Choroid plexus epithelial cell (primary cell): ENCODE data around the gene PTPRE.

Source experiments
- DNase-seq: peaks from one replicate; pipeline ENCODE4 v3.0.0-alpha.2; 2010; ENCODE audit warnings: low read depth
- H3K4me3 ChIP-seq: 2 replicates; pipeline ENCODE4 v1.5.1; 2011; ENCODE audit warnings: low read depth, mild to moderate bottlenecking, control low read depth, low read length, moderate library complexity
- TF ChIP-seq, protein P1 (sequence below): conservative IDR thresholded peaks from 2 replicates; pipeline ENCODE4 v1.5.1; 2011; ENCODE audit warnings: low read depth, mild to moderate bottlenecking, control low read depth, inconsistent platforms, low read length, moderate library complexity

The PTPRE gene

DNA sequence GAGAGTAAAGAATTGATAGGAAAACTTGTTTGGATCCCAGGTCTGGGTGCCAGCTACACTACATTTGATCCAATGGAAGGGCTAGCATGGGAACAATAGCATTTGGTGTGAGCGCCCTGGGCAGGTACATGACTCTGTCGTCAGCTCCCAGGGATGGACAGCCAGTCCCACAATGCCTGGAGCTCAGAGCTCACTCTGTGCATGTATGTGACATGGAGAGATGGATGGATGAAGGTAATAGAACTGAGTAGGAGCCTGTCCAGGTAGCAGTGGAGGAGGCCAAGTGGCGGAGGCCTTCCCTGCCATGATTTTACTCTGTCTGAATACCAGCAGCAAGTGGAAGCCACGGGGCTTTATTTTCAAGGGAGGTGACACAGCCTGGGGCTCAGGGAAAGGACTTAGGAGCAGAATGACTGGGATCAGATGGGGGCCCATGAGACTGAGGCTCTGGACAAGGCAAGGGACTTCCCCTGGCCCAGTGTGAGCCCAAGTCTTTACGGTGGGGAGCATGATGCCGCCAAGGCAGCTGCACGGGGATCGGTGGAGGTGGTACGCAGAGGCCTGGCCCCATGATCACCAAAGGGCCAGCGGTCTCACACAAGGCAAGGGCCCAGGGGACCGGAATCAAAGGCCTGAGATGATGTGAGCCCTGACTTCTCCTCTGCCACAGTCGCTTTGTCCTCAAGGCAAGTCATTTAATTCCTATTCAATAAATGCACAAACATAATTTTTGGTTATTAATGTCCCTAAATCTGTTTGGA, 5.9 kb downstream of the PTPRE start:
- DNase-seq = no peak
- TF ChIP-seq, protein P1, sequence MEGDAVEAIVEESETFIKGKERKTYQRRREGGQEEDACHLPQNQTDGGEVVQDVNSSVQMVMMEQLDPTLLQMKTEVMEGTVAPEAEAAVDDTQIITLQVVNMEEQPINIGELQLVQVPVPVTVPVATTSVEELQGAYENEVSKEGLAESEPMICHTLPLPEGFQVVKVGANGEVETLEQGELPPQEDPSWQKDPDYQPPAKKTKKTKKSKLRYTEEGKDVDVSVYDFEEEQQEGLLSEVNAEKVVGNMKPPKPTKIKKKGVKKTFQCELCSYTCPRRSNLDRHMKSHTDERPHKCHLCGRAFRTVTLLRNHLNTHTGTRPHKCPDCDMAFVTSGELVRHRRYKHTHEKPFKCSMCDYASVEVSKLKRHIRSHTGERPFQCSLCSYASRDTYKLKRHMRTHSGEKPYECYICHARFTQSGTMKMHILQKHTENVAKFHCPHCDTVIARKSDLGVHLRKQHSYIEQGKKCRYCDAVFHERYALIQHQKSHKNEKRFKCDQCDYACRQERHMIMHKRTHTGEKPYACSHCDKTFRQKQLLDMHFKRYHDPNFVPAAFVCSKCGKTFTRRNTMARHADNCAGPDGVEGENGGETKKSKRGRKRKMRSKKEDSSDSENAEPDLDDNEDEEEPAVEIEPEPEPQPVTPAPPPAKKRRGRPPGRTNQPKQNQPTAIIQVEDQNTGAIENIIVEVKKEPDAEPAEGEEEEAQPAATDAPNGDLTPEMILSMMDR = no peak
- H3K4me3 ChIP-seq = no peak overlapping the region

DNA sequence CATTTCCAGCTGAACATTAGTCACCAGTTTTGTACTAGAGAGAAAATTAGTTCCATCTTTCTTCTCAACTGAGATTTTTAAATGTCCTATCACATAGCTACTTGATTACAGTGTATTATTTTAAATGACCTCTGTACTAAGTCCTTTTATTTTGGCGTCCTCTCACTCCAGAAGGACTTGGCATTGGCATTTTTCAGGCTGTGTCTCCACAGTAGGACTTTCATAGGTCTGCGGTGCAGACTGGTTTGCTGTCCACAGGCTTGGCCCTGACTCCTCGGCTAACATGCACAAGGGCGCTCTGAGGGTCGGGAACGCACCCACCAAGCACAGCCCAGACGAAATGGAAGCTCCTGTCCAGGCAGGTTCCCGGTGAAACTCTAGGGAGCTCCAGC, 6.5 kb downstream of the PTPRE start:
- no peak for DNase-seq
- H3K4me3 ChIP-seq = no peak overlapping the region
- TF ChIP-seq, protein P1 = no peak

DNA sequence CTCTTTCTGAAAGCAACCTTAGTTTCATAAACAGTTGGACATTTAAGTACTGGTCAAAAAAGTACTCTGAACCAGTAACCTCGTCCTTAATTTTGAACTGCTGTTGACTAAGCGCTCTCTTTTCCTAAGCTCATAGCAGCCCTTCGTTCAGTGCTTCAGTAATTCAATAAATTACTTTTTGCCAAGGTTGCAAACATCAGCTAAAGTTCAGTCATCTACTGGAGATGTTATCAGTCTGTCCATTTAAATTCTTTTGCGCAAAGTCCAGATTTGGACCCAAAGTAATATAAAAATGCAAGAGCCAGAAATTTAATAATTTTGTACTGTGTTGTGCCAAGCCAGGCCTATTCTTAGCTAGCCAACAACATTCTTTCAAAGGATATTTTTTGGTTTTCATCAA, 8.4 kb downstream of the PTPRE start:
- DNase-seq = no peak
- no peak overlapping the region for H3K4me3 ChIP-seq
- TF ChIP-seq, protein P1 = no peak

DNA sequence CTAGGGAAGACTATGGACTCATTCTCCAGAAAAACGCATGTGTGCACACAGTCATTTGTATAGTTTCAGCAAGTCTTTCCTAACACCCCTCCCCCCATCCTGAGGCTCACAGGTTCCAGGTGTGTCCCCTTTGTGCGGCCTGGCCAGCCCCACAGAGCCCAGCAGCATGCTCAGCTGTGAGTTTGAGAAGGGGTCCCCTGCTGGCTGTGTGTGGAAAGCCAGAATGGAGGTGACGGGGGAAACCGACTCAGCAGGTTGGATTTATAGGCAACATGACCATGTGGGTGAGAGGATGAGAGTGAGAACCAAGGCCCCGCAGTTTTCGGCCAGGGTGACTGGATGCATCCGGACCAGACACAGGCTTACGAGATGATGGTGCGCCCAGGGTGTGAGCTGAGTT, 9.9 kb downstream of the PTPRE start:
- H3K4me3 ChIP-seq = no peak overlapping the region
- TF ChIP-seq, protein P1 = no peak
- DNase-seq = no peak

DNA sequence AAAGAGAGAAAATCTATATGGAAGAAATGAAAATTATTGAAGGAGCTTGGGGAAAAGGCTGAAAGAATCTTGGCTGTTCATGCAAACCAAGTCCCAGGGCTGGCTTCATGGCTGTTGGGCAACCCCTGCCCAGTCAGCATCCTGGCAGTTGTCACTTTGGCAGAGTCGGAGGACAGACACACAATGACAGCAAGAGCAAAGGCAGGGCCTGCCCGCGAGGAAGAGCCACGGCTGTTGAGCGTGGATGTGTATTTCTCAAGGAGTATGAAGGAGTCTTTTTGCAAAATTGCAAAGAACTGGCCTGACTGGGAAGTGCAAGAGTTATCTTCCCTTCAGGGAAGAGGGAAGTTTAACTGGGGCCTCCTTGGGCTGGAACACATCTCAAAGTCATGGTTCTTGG, 11.7 kb downstream of the PTPRE start:
- DNase-seq = no peak
- TF ChIP-seq, protein P1 = no peak

DNA sequence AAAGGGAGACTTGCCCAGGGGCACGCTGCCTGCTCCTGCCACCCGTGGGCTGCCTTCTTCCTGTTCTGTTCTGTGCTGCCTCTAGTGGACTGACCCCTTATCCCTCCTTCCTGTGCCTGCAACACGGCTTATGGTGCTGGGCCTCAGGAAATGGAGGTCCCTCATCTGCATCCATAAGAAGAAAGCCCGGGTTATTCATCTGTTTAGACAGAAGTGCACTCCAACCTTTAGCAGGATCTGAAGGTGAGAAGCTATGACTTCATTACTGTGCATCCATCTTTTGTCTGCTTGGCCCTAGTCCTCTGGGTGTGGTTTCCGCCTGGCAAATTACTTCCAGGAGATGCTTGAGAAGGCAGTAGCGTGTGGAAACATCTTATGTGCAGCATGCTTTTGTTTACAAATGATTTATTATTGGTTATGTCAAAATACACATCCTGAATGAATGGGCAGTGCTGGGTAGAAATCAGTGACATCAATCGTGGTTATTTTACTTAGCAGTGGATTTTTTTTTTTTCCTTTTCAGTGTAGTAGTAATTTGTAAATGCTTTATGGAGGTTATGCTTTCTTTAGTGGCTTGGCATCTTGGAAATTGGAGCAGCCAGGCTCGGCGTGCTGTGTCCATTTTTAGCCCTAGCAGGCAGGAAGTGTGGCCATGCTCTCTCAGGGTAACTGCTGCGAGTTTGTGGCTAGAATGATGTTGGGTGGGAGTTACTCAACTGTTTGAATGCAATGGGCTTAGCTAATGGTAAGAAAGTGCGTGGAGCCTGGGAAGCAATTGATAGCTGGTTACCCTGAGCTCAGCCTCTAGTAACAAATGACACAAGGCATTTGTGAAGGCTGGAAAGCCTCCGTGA, 12.7 kb downstream of the PTPRE start:
- DNase-seq = peak; percentile 76
- H3K4me3 ChIP-seq = no peak overlapping the region
- TF ChIP-seq, protein P1 = peak; percentile 57

More for the DNA sequence above, 11.7 kb downstream of the PTPRE start:
- H3K4me3 ChIP-seq = no peak overlapping the region
